Esophagus muscularis mucosa (tissue), 4 donors: ENCODE results near the gene CREBL2.

ENCODE experiments used
- CTCF ChIP-seq, 3 experiments: fragments of 200-600 bp in 2 of 3; fragments of 450-650 bp in 1 of 3; sonication (generic) in 2 of 3; IDR thresholded peaks; one replicate each; pipeline ENCODE4 v1.5.1; 2017 to 2019; ENCODE audit warnings: antibody characterized with exemption in 3 of 3, mild to moderate bottlenecking in 2 of 3, moderate library complexity in 1 of 3
- EP300 ChIP-seq: sonication (generic); formaldehyde crosslinking; IDR thresholded peaks from one replicate; pipeline ENCODE4 v1.6.1; 2017; ENCODE audit warnings: antibody characterized with exemption
- POLR2A ChIP-seq: fragments of 450-650 bp; IDR thresholded peaks from one replicate; pipeline ENCODE4 v1.6.1; 2017; ENCODE audit warnings: antibody characterized with exemption, moderate library complexity, mild to moderate bottlenecking, low read depth
- POLR2AphosphoS5 ChIP-seq, 2 donors: sonication (generic); formaldehyde crosslinking; IDR thresholded peaks; one replicate each; pipeline ENCODE4 v1.6.1; 2017; ENCODE audit warnings: antibody characterized with exemption in 2 of 2

- TF ChIP-seq POLR2A (no peak), CTCF (IDR thresholded peaks at IDR 0.05) (no peak), POLR2AphosphoS5 (IDR thresholded peaks at IDR 0.05) (peak; percentile 8 to 41), EP300 (no peak)
Measured at GRCh38 chr12:12563290-12563928, 48.3 kb upstream of the CREBL2 start.
